ENCODE results near the gene HOXC10.
A peak's percentile ranks its signal among the peaks of the same experiment; 100 is the strongest.

Gene HOXC10

GRCh38 chr12:54033980-54034784, 49.2 kb downstream of the HOXC10 start:
- no peak overlapping the region for H3K27ac ChIP-seq
- H4K20me1 ChIP-seq, result peaks cover 91% of the 10 kb centered on the region
- H3K4me1 ChIP-seq, result peaks cover 10% of the 10 kb centered on the region
- TF ChIP-seq Cebpa-rat (IDR thresholded peaks at IDR 0.05), result no peak
- H3K4me3 ChIP-seq, result no peak overlapping the region
- H3K36me3 ChIP-seq, result no peaks in the 10 kb centered on the region
- H3K9me3 ChIP-seq, result peaks cover 27% of the 10 kb centered on the region
- no peak overlapping the region for H3K9ac ChIP-seq
- peaks cover 100% of the 10 kb centered on the region for H3K27me3 ChIP-seq
- no peak overlapping the region for H3K4me2 ChIP-seq

GRCh38 chr12:54034785-54035310, 49.9 kb downstream of the HOXC10 start:
- no peak for TF ChIP-seq Cebpa-rat (IDR thresholded peaks at IDR 0.05)
- H3K27ac ChIP-seq, result no peak overlapping the region

GRCh38 chr12:54035568-54036264, 50.8 kb downstream of the HOXC10 start:
- H3K4me2 ChIP-seq, result no peak overlapping the region
- peaks cover 10% of the 10 kb centered on the region for H3K4me1 ChIP-seq
- TF ChIP-seq Cebpa-rat (IDR thresholded peaks at IDR 0.05), result no peak
- no peak overlapping the region for H3K4me3 ChIP-seq
- no peak overlapping the region for H3K27ac ChIP-seq
- H3K9ac ChIP-seq, result no peak overlapping the region
- H4K20me1 ChIP-seq, result peaks cover 88% of the 10 kb centered on the region
- peaks cover 100% of the 10 kb centered on the region for H3K27me3 ChIP-seq
- H3K9me3 ChIP-seq, result peaks cover 32% of the 10 kb centered on the region
- H3K36me3 ChIP-seq, result no peaks in the 10 kb centered on the region

More at GRCh38 chr12:54034785-54035310, 49.9 kb downstream of the HOXC10 start:
- H4K20me1 ChIP-seq, result peaks cover 92% of the 10 kb centered on the region
- no peak overlapping the region for H3K4me2 ChIP-seq
- H3K4me3 ChIP-seq, result no peak overlapping the region
- peaks cover 100% of the 10 kb centered on the region for H3K27me3 ChIP-seq
- peaks cover 27% of the 10 kb centered on the region for H3K9me3 ChIP-seq
- H3K36me3 ChIP-seq, result no peaks in the 10 kb centered on the region
- peaks cover 10% of the 10 kb centered on the region for H3K4me1 ChIP-seq
- H3K9ac ChIP-seq, result no peak overlapping the region

- H3K9ac ChIP-seq, result no peak overlapping the region
- H3K4me3 ChIP-seq, result peak overlapping the region; percentile 3; the same call in 1 of the 2 replicates
- H3K9me3 ChIP-seq, result peaks cover 24% of the 10 kb centered on the region
- H3K4me2 ChIP-seq, result peak overlapping the region; percentile 53
- peaks cover 10% of the 10 kb centered on the region for H3K4me1 ChIP-seq
- no peaks in the 10 kb centered on the region for H3K36me3 ChIP-seq
- peaks cover 100% of the 10 kb centered on the region for H3K27me3 ChIP-seq
- H4K20me1 ChIP-seq, result peaks cover 88% of the 10 kb centered on the region
- H3K27ac ChIP-seq, result no peak overlapping the region
- no peak for TF ChIP-seq Cebpa-rat (IDR thresholded peaks at IDR 0.05)
Measured at GRCh38 chr12:54036620-54037359, 51.8 kb downstream of the HOXC10 start.

- TF ChIP-seq Cebpa-rat (IDR thresholded peaks at IDR 0.05), result no peak
- Histone ChIP-seq H3K27ac (no peak overlapping the region), H3K4me2 (peak overlapping the region; percentile 53), H3K4me1 (peaks cover 10% of the 10 kb centered on the region), H3K4me3 (no peak overlapping the region), H3K27me3 (peaks cover 100% of the 10 kb centered on the region), H3K9ac (no peak overlapping the region), H3K36me3 (no peaks in the 10 kb centered on the region), H4K20me1 (peaks cover 86% of the 10 kb centered on the region), H3K9me3 (peaks cover 15% of the 10 kb centered on the region)
Measured at GRCh38 chr12:54037360-54038283, 52.7 kb downstream of the HOXC10 start.

GRCh38 chr12:54038284-54038870, 53.4 kb downstream of the HOXC10 start:
- H3K9me3 ChIP-seq, result peaks cover 8% of the 10 kb centered on the region
- no peak overlapping the region for H3K4me2 ChIP-seq
- H3K27me3 ChIP-seq, result peaks cover 100% of the 10 kb centered on the region
- no peak overlapping the region for H3K9ac ChIP-seq
- no peaks in the 10 kb centered on the region for H3K36me3 ChIP-seq
- no peak overlapping the region for H3K4me3 ChIP-seq
- H3K27ac ChIP-seq, result no peak overlapping the region
- H3K4me1 ChIP-seq, result peaks cover 10% of the 10 kb centered on the region
- H4K20me1 ChIP-seq, result peaks cover 79% of the 10 kb centered on the region
- TF ChIP-seq Cebpa-rat (IDR thresholded peaks at IDR 0.05), result no peak

- peaks cover 5% of the 10 kb centered on the region; the same call in 1 of the 2 replicates for H3K9me3 ChIP-seq
Measured at GRCh38 chr12:54038871-54039414, 54.0 kb downstream of the HOXC10 start.

GRCh38 chr12:54039417-54040147, 54.6 kb downstream of the HOXC10 start:
- Histone ChIP-seq H3K9ac (no peak overlapping the region), H3K4me1 (peaks cover 10% of the 10 kb centered on the region), H3K36me3 (no peaks in the 10 kb centered on the region), H4K20me1 (peaks cover 82% of the 10 kb centered on the region), H3K27ac (no peak overlapping the region), H3K4me3 (no peak overlapping the region), H3K27me3 (peaks cover 100% of the 10 kb centered on the region), H3K9me3 (peaks cover 5% of the 10 kb centered on the region; the same call in 1 of the 2 replicates), H3K4me2 (no peak overlapping the region)
- TF ChIP-seq Cebpa-rat (IDR thresholded peaks at IDR 0.05), result no peak

More at GRCh38 chr12:54038871-54039414, 54.0 kb downstream of the HOXC10 start:
- Histone ChIP-seq H3K27ac (no peak overlapping the region), H3K4me2 (no peak overlapping the region), H3K4me1 (peaks cover 10% of the 10 kb centered on the region), H4K20me1 (peaks cover 81% of the 10 kb centered on the region), H3K27me3 (peaks cover 100% of the 10 kb centered on the region), H3K9ac (no peak overlapping the region), H3K4me3 (no peak overlapping the region), H3K36me3 (no peaks in the 10 kb centered on the region)
- TF ChIP-seq Cebpa-rat (IDR thresholded peaks at IDR 0.05), result no peak
